Stimulated activated CD8-positive, alpha-beta memory T cell treated with anti-CD3 and anti-CD28 coated beads, Interleukin-4, amount 100 ng/mL, for 4 hours (primary cell): ENCODE results near the gene DYNLT4.
A peak's percentile ranks its signal among the peaks of the same experiment; 100 is the strongest.
"Not testable (repeated sequence)": the region's sequence is repeated elsewhere in the genome, so short reads cannot be mapped to it uniquely, and the experiment has no call there.

Experiments
- DNase-seq, 2 donors: peaks; one replicate each; pipeline ENCODE4 v3.0.0-alpha.2; 2020; ENCODE audit warnings: low read depth in 2 of 2, low spot score in 1 of 2

Gene DYNLT4

GRCh38 chr1:44829506-44830384 lies 22.6 kb upstream of the DYNLT4 start:
- DNase-seq = no peak

GRCh38 chr1:44828841-44829440 lies 21.8 kb upstream of the DYNLT4 start:
- no peak for DNase-seq

- no peak for DNase-seq
Measured at GRCh38 chr1:44828003-44828651, 21.0 kb upstream of the DYNLT4 start.

- DNase-seq = no peak
Measured at GRCh38 chr1:44827197-44828002, 20.2 kb upstream of the DYNLT4 start.

- no peak for DNase-seq
Measured at GRCh38 chr1:44826375-44827196, 19.4 kb upstream of the DYNLT4 start.

GRCh38 chr1:44824392-44824791 lies 17.2 kb upstream of the DYNLT4 start:
- not testable (repeated sequence) for DNase-seq

- no peak for DNase-seq
Measured at GRCh38 chr1:44822981-44823451, 15.9 kb upstream of the DYNLT4 start.

GRCh38 chr1:44822131-44822701 lies 15.1 kb upstream of the DYNLT4 start:
- no peak for DNase-seq

GRCh38 chr1:44821240-44821715 lies 14.1 kb upstream of the DYNLT4 start:
- DNase-seq = no peak

GRCh38 chr1:44820328-44821239 lies 13.4 kb upstream of the DYNLT4 start:
- DNase-seq = no peak

GRCh38 chr1:44819608-44820327 lies 12.6 kb upstream of the DYNLT4 start:
- peak; percentile 45 to 60 for DNase-seq

GRCh38 chr1:44819196-44819607 lies 12.1 kb upstream of the DYNLT4 start:
- no peak for DNase-seq

- DNase-seq = no peak
Measured at GRCh38 chr1:44817771-44818495, 10.8 kb upstream of the DYNLT4 start.

GRCh38 chr1:44817307-44817706 lies 10.2 kb upstream of the DYNLT4 start:
- no peak for DNase-seq

GRCh38 chr1:44815926-44816325 lies 8.8 kb upstream of the DYNLT4 start:
- DNase-seq = not testable (repeated sequence)

- DNase-seq = no peak
Measured at GRCh38 chr1:44812822-44813543, 5.8 kb upstream of the DYNLT4 start.

GRCh38 chr1:44811234-44811633 lies 4.1 kb upstream of the DYNLT4 start:
- DNase-seq = no peak
